ENCODE results near the gene NKAPL. TPM values are rescaled to one million over a fixed set of nuclear protein-coding genes. Genes with fewer than 3 reads are reported as not detected.

Gene NKAPL
- total RNA-seq (2016; rRNA removed; fragmentation: Illumina TruSeq; extraction: Trizol) (not detected in 2 replicates), polyA plus RNA-seq (2011; rRNA removed) (not detected in 2 replicates), polyA minus RNA-seq (2011; rRNA and poly(A)+ RNA removed; ENCODE audit: low replicate concordance) (not detected in 2 replicates), Bru-seq, nascent RNA (percentile 24 among the genes with signal in this experiment), BruChase-seq, experiment 1, labeled RNA remaining after a 6-hour chase (percentile 21 among the genes with signal in this experiment), BruChase-seq, experiment 2, labeled RNA remaining after a 2-hour chase (percentile 28 among the genes with signal in this experiment)
- not detected in 2 replicates for total RNA-seq (2016; cell fraction: cytosol; rRNA removed; fragmentation: Illumina TruSeq; extraction: Trizol; ENCODE audit: low read depth)
- total RNA-seq (2016; cell fraction: insoluble cytoplasmic fraction; rRNA removed; fragmentation: Illumina TruSeq; extraction: Trizol) = not detected in 2 replicates
- not detected in 2 replicates for total RNA-seq (2016; cell fraction: membrane; rRNA removed; fragmentation: Illumina TruSeq; extraction: Trizol)
- 0.31 TPM in 1 of 2 replicates, not detected in the other for total RNA-seq (2016; cell fraction: nucleus; rRNA removed; fragmentation: Illumina TruSeq; extraction: Trizol)
- polyA plus RNA-seq (2011; cell fraction: cytosol; rRNA removed) = not detected in 2 replicates
- not detected in 2 replicates for polyA plus RNA-seq (2011; cell fraction: nucleus; rRNA removed)
- polyA plus RNA-seq (2012) = not detected in 2 replicates
- not detected in 2 replicates for polyA plus RNA-seq (2016; cell fraction: cytosol; fragmentation: Illumina TruSeq; extraction: Trizol; ENCODE audit: low read depth)
- polyA plus RNA-seq (2016; cell fraction: insoluble cytoplasmic fraction; fragmentation: Illumina TruSeq; extraction: Trizol; ENCODE audit: low read depth) = not detected in 2 replicates
- not detected in 2 replicates for polyA plus RNA-seq (2016; cell fraction: membrane; fragmentation: Illumina TruSeq; extraction: Trizol; ENCODE audit: low read depth)
- polyA plus RNA-seq (2016; cell fraction: nucleus; fragmentation: Illumina TruSeq; extraction: Trizol; ENCODE audit: insufficient read depth, low read depth) = not detected in 2 replicates
- not detected in 2 replicates for polyA minus RNA-seq (2011; cell fraction: cytosol; rRNA and poly(A)+ RNA removed)
- polyA minus RNA-seq (2011; cell fraction: nucleus; rRNA and poly(A)+ RNA removed) = not detected in 2 replicates
- long read RNA-seq, experiment 1 = 0 reads
- long read RNA-seq, experiment 2 = 0 reads

DNA sequence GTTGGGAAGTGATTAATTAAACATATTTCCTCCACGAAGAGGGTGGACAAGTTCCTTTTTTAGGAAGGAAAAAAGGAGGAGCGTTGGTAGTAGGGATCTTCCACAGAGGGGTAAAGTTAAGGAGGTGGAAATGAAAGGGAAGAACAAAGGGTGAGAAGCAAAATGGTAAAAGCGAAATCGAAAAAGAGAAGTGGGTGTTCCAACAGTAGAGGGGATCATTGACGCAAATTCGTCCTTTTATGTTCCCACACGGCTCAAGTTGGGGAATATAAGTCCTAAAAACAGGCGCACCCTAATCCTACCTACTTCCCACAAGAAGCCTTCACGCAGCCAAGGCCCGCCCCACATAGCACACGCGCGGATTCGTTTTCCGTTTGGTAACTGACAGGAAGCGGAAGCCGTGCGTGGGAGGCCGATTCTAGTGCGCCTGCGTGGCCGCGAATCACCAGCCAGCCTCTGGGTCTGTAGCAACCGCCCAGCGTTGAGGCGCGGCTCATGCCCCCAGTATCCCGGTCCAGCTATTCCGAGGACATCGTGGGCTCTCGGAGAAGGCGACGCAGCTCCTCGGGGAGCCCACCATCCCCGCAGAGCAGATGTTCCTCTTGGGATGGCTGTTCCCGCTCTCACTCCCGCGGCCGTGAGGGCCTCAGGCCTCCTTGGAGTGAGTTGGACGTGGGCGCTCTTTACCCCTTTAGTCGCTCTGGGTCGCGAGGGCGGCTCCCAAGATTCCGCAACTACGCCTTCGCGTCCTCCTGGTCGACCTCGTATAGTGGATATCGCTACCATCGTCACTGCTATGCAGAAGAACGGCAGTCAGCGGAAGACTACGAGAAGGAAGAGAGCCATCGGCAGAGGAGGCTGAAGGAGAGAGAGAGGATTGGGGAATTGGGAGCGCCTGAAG lies at the start of gene NKAPL:
NKAPL (plus strand) TSS at position 421 of the 901 bp plus-strand sequence; CDS start at position 496, 75 bp downstream.
- 81% methylated on average over 58 of the region's 58 CpGs for WGBS (ENCODE audit: low lambda C conversion rate)
- H3K4me1 ChIP-seq (ENCODE audit: insufficient read depth, low read length) = peaks cover under 1% of the 10 kb centered on the region; the same call in 1 of the 2 replicates
- FAIRE-seq (no peak), ATAC-seq (no peak), DNase-seq (ENCODE audit: low spot score) (no peak)
- ChIA-PET CTCF (ENCODE audit: low intra/inter-chr PET ratio, low total read pairs) (no interaction called here), POLR2A (no interaction called here)
- no peak within 1 kb of the TSS for H3K27ac ChIP-seq (ENCODE audit: extremely low read length, insufficient read depth, low read length)
- in situ Hi-C loops (cut with HindIII; ENCODE audit: extremely low pct_ligation_motif_present, low pct_unique_long_range_greater_than_20kb) = no loop called here
- no peaks in the 10 kb centered on the region for H4K20me1 ChIP-seq (ENCODE audit: insufficient read depth, low read length)
- H2AFZ ChIP-seq (ENCODE audit: low read length) = no peak within 1 kb of the TSS
- H3K27me3 ChIP-seq (ENCODE audit: control insufficient read depth in 1 of 2, insufficient read depth in 2 of 2, low read length in 2 of 2) = peaks cover 0 to 25% of the 10 kb centered on the region in 2 experiments; a peak in 3 of 5 replicates
- no peaks in the 10 kb centered on the region for H3K36me3 ChIP-seq (replicated peaks in 1 of 2; ENCODE audit: control insufficient read depth in 1 of 2, insufficient read depth in 2 of 2, low read length in 2 of 2)
- intact Hi-C loops (cut with micrococcal nuclease; ENCODE audit: unreplicated experiment) = no loop called here
- no peaks in the 10 kb centered on the region for H3K9me3 ChIP-seq (ENCODE audit: low read length)
- no peaks in the 10 kb centered on the region for H3K79me2 ChIP-seq (ENCODE audit: insufficient read depth, low read length)
- no peak within 1 kb of the TSS for H3K4me3 ChIP-seq (replicated peaks in 1 of 3; ENCODE audit: insufficient read depth in 1 of 3, low read depth in 2 of 3, low read length in 3 of 3)
- H3K9ac ChIP-seq (ENCODE audit: insufficient read depth, low read depth, low read length) = no peak within 1 kb of the TSS
- BruUV-seq (replicated peaks) = no TSS peak
- H3K4me2 ChIP-seq (ENCODE audit: low read depth, low read length) = no peak within 1 kb of the TSS
- TF ChIP-seq ZNF260 (CRISPR knock-in tag; IDR thresholded peaks at IDR 0.05; ENCODE audit: borderline replicate concordance, low read depth) (no peak), EHMT2 (IDR thresholded peaks at IDR 0.05; ENCODE audit: borderline replicate concordance, low read depth, low read length) (no peak), ZBTB1 (CRISPR knock-in tag; IDR thresholded peaks at IDR 0.05; ENCODE audit: borderline replicate concordance) (no peak), ZNF124 (CRISPR knock-in tag; IDR thresholded peaks at IDR 0.05) (no peak), MYNN (CRISPR knock-in tag; IDR thresholded peaks at IDR 0.05; ENCODE audit: low read depth) (no peak), CREB1 (IDR thresholded peaks at IDR 0.05) (no peak), CREB1 (CRISPR knock-in tag; IDR thresholded peaks at IDR 0.05) (no peak), POLR2A (IDR thresholded peaks at IDR 0.05; ENCODE audit: insufficient read depth in 1 of 2, low read depth in 2 of 2, low read length in 2 of 2) (no peak), ZNF577 (CRISPR knock-in tag; IDR thresholded peaks at IDR 0.05; ENCODE audit: borderline replicate concordance, low read depth) (no peak), JUND (CRISPR knock-in tag; IDR thresholded peaks at IDR 0.05) (no peak), MEIS1 (CRISPR knock-in tag; IDR thresholded peaks at IDR 0.05; ENCODE audit: borderline replicate concordance) (no peak), RFX5 (IDR thresholded peaks at IDR 0.05; ENCODE audit: low read depth, low read length) (no peak), ZFP82 (CRISPR knock-in tag; IDR thresholded peaks at IDR 0.05; ENCODE audit: borderline replicate concordance) (no peak), RORA (CRISPR knock-in tag; IDR thresholded peaks at IDR 0.05) (no peak)
- TF ChIP-seq, protein P1, sequence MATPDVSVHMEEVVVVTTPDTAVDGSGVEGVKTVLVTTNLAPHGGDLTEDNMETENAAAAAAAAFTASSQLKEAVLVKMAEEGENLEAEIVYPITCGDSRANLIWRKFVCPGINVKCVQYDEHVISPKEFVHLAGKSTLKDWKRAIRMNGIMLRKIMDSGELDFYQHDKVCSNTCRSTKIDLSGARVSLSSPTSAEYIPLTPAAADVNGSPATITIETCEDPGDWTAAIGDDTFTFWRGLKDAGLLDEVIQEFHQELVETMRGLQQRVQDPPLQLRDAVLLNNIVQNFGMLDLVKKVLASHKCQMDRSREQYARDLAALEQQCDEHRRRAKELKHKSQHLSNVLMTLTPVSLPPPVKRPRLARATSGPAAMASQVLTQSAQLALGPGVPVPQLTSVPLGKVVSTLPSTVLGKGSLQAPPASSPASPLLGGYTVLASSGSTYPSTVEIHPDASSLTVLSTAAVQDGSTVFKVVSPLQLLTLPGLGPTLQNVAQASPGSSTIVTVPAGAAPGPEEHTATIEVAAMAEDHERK (CRISPR knock-in tag; IDR thresholded peaks at IDR 0.05; ENCODE audit: low read depth) = no peak
- TF ChIP-seq, protein P2, sequence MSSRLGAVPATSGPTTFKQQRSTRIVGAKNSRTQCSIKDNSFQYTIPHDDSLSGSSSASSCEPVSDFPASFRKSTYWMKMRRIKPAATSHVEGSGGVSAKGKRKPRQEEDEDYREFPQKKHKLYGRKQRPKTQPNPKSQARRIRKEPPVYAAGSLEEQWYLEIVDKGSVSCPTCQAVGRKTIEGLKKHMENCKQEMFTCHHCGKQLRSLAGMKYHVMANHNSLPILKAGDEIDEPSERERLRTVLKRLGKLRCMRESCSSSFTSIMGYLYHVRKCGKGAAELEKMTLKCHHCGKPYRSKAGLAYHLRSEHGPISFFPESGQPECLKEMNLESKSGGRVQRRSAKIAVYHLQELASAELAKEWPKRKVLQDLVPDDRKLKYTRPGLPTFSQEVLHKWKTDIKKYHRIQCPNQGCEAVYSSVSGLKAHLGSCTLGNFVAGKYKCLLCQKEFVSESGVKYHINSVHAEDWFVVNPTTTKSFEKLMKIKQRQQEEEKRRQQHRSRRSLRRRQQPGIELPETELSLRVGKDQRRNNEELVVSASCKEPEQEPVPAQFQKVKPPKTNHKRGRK (CRISPR knock-in tag; IDR thresholded peaks at IDR 0.05) = no peak

Measured in HepG2 (cell line).